IPS-18a (cell line): Measurements from ENCODE around the gene UBR4.

Experiments
- H3K27ac ChIP-seq: one replicate; pipeline ENCODE4 v1.5.1; 2013; ENCODE audit warnings: low read length
- H3K27me3 ChIP-seq: one replicate; pipeline ENCODE4 v1.6.1; 2013; ENCODE audit warnings: mild to moderate bottlenecking, low read length; ENCODE audit not compliant: control insufficient read depth, insufficient read depth
- H3K36me3 ChIP-seq: one replicate; pipeline ENCODE4 v1.6.1; 2013; ENCODE audit warnings: low read depth, low read length; ENCODE audit not compliant: control insufficient read depth
- H3K4me1 ChIP-seq: one replicate; pipeline ENCODE4 v1.6.1; 2013; ENCODE audit warnings: low read depth, low read length; ENCODE audit not compliant: control insufficient read depth
- H3K4me3 ChIP-seq: one replicate; pipeline ENCODE4 v1.5.1; 2013; ENCODE audit warnings: low read length
- H3K9ac ChIP-seq: one replicate; pipeline ENCODE4 v1.6.1; 2013; ENCODE audit warnings: mild to moderate bottlenecking, low read length, moderate library complexity
- H3K9me3 ChIP-seq: one replicate; pipeline ENCODE4 v1.6.1; 2013; ENCODE audit warnings: low read depth, low read length; ENCODE audit not compliant: control insufficient read depth

UBR4 gene

GRCh38 chr1:19199969-19200604 lies 10.0 kb downstream of the UBR4 start:
- Histone ChIP-seq H3K27ac (no peak overlapping the region), H3K4me3 (no peak overlapping the region), H3K9me3 (no peaks in the 10 kb centered on the region), H3K27me3 (no peaks in the 10 kb centered on the region), H3K4me1 (no peaks in the 10 kb centered on the region), H3K9ac (no peak overlapping the region), H3K36me3 (peaks cover 63% of the 10 kb centered on the region)

GRCh38 chr1:19199329-19199968 lies 10.6 kb downstream of the UBR4 start:
- no peaks in the 10 kb centered on the region for H3K27me3 ChIP-seq
- H3K36me3 ChIP-seq: peaks cover 63% of the 10 kb centered on the region
- no peak overlapping the region for H3K27ac ChIP-seq
- H3K9me3 ChIP-seq: no peaks in the 10 kb centered on the region
- H3K9ac ChIP-seq: no peak overlapping the region
- no peaks in the 10 kb centered on the region for H3K4me1 ChIP-seq
- no peak overlapping the region for H3K4me3 ChIP-seq

DNA sequence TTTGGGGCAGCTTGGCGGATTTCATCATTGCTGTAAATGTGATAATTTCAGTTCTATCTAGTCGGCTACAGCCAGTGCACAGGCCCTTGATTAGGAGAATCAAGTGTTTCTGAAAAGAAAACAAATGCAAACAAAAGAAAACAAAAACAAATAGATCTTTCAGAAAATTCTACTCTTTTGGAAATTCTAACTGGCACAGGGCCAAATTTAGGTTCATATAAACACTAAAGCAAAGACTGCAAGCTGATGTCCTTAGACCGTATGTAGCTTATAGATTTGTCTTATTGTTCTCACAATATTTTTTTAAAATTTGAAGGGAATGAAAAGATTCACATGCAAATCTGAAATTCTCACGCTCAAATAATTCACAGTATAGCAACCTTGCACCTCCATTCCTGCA lies 11.2 kb downstream of the UBR4 start:
- Histone ChIP-seq H3K27ac (no peak overlapping the region), H3K4me1 (no peaks in the 10 kb centered on the region), H3K36me3 (peaks cover 67% of the 10 kb centered on the region), H3K9me3 (no peaks in the 10 kb centered on the region), H3K4me3 (no peak overlapping the region), H3K27me3 (no peaks in the 10 kb centered on the region), H3K9ac (no peak overlapping the region)

- H3K9ac ChIP-seq: no peak overlapping the region
- H3K4me3 ChIP-seq: no peak overlapping the region
- H3K4me1 ChIP-seq: no peaks in the 10 kb centered on the region
- no peaks in the 10 kb centered on the region for H3K27me3 ChIP-seq
- peaks cover 77% of the 10 kb centered on the region for H3K36me3 ChIP-seq
- H3K9me3 ChIP-seq: no peaks in the 10 kb centered on the region
- no peak overlapping the region for H3K27ac ChIP-seq
These were observed 12.2 kb downstream of the UBR4 start for GRCh38 chr1:19197845-19198244.

DNA sequence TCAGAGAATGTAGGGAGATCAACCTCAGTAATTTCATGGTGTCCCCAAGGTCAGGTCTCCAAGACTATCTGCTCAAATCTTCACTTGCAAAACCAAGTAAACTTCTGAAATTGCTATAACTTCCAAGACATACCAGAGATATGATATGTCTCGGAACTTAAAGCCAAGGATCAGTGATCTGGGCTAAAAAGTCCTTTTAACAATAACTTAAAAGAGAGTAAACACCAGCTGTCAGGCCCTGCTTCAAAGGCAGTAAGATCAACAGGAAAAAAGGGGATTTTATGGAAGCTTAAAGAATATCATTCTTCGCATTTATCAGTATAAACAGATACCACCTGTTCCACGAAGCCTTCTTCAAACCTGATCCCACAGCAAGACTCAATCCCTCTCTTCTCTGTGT lies 13.7 kb downstream of the UBR4 start:
- H3K27ac ChIP-seq: no peak overlapping the region
- H3K36me3 ChIP-seq: peaks cover 88% of the 10 kb centered on the region

GRCh38 chr1:19193004-19193403 lies 17.1 kb downstream of the UBR4 start:
- Histone ChIP-seq H3K9me3 (no peaks in the 10 kb centered on the region), H3K36me3 (peaks cover 83% of the 10 kb centered on the region), H3K27me3 (no peaks in the 10 kb centered on the region), H3K4me3 (no peak overlapping the region), H3K9ac (no peak overlapping the region), H3K27ac (no peak overlapping the region), H3K4me1 (no peaks in the 10 kb centered on the region)

More for the DNA sequence above, 13.7 kb downstream of the UBR4 start:
- Histone ChIP-seq H3K4me1 (no peaks in the 10 kb centered on the region), H3K4me3 (no peak overlapping the region), H3K9ac (no peak overlapping the region), H3K9me3 (no peaks in the 10 kb centered on the region), H3K27me3 (no peaks in the 10 kb centered on the region)

DNA sequence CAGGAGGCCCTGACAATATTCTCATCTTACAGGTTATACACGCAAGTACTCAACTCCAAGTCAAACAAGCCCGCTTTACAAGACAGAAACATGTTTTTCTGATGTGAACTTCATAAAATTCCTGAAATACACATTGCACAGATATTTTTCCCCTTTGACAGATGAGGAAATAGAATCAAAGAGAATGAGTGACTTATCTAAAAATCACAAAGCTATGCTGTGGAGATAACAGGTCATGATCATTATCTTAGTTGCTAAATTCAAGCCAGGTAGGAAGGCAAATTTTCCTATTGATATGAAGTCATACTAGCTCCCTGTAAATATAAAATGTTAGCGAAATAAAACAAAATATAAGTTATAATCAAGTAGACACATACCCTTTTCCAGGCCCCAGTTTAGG lies 18.3 kb downstream of the UBR4 start:
- H3K9ac ChIP-seq: no peak overlapping the region
- H3K9me3 ChIP-seq: no peaks in the 10 kb centered on the region
- no peak overlapping the region for H3K4me3 ChIP-seq
- H3K36me3 ChIP-seq: peaks cover 80% of the 10 kb centered on the region
- H3K4me1 ChIP-seq: no peaks in the 10 kb centered on the region
- no peak overlapping the region for H3K27ac ChIP-seq
- no peaks in the 10 kb centered on the region for H3K27me3 ChIP-seq

DNA sequence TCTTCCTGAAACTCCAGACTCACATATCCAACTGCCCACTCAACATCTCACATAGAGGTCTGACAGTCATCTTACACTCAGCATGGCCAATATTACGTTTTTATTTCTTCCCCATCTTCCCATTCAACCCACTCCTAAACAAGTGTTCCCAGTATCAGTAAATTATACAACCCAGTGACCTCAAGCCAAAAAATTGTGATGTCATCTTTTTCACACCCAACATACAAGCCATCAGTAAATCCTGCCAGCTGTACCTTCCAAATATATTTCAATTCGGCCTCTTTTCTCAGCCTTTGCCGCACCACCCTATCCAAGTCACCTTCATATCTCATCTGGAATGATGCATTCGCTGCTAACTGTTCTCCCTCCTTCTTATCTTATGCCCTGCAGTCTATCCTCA lies 19.6 kb downstream of the UBR4 start:
- no peak overlapping the region for H3K27ac ChIP-seq
- peaks cover 80% of the 10 kb centered on the region for H3K36me3 ChIP-seq
- H3K27me3 ChIP-seq: no peaks in the 10 kb centered on the region
- H3K9me3 ChIP-seq: no peaks in the 10 kb centered on the region
- H3K4me3 ChIP-seq: no peak overlapping the region
- no peaks in the 10 kb centered on the region for H3K4me1 ChIP-seq
- H3K9ac ChIP-seq: no peak overlapping the region

GRCh38 chr1:19189270-19189669 lies 20.8 kb downstream of the UBR4 start:
- Histone ChIP-seq H3K4me3 (no peak overlapping the region), H3K36me3 (peaks cover 89% of the 10 kb centered on the region), H3K27ac (no peak overlapping the region), H3K4me1 (no peaks in the 10 kb centered on the region), H3K27me3 (no peaks in the 10 kb centered on the region), H3K9me3 (no peaks in the 10 kb centered on the region), H3K9ac (no peak overlapping the region)

- H3K9ac ChIP-seq: no peak overlapping the region
- no peaks in the 10 kb centered on the region for H3K27me3 ChIP-seq
- no peak overlapping the region for H3K4me3 ChIP-seq
- no peaks in the 10 kb centered on the region for H3K9me3 ChIP-seq
- no peak overlapping the region for H3K27ac ChIP-seq
- H3K4me1 ChIP-seq: no peaks in the 10 kb centered on the region
- H3K36me3 ChIP-seq: peaks cover 90% of the 10 kb centered on the region
These were observed 22.2 kb downstream of the UBR4 start for GRCh38 chr1:19187852-19188251.

DNA sequence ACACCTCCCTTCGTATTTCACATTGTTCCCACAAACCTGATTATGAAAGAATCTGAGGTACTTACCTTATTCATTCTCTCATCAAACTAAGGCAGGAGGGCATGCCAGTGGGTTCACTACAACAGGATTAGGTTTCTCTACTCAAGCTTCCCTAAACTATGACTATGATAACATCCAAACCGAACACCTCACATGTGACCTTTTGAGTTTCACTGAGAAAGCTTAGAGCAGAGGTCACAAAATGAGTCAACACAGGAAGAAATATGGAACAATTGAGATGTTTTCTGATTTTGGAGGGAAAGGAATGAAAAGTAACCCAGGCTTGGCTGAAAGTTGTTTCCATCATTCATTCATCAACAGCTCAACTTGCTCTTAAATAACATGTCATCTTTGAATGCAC lies 24.1 kb downstream of the UBR4 start:
- H3K36me3 ChIP-seq: peaks cover 89% of the 10 kb centered on the region
- H3K9ac ChIP-seq: no peak overlapping the region
- no peaks in the 10 kb centered on the region for H3K4me1 ChIP-seq
- H3K4me3 ChIP-seq: no peak overlapping the region
- no peaks in the 10 kb centered on the region for H3K27me3 ChIP-seq
- H3K27ac ChIP-seq: no peak overlapping the region
- H3K9me3 ChIP-seq: no peaks in the 10 kb centered on the region

GRCh38 chr1:19182223-19182622 lies 27.8 kb downstream of the UBR4 start:
- Histone ChIP-seq H3K36me3 (peaks cover 90% of the 10 kb centered on the region), H3K4me1 (no peaks in the 10 kb centered on the region), H3K4me3 (no peak overlapping the region), H3K27ac (no peak overlapping the region), H3K9ac (no peak overlapping the region), H3K9me3 (no peaks in the 10 kb centered on the region), H3K27me3 (no peaks in the 10 kb centered on the region)
